Right forelimb (tissue), 1 donor: ENCODE measurements around the gene IL33.
"Not testable (repeated sequence)": the region's sequence is repeated elsewhere in the genome, so short reads cannot be mapped to it uniquely, and the experiment has no call there.

ENCODE experiments used
- DNase-seq: peaks from one replicate; pipeline ENCODE4 v3.0.0-alpha.2; 2018

IL33 gene

GRCh38 chr9:6215562-6215961 is at the start of gene IL33:
TSS of gene IL33 (plus strand) at chr9:6215807. CDS start at chr9:6241695, 25,888 bp downstream.
- DNase-seq = no peak

- no peak for DNase-seq
Measured at GRCh38 chr9:6171667-6172066, 43.9 kb upstream of the IL33 start.

GRCh38 chr9:6173914-6174313 is 41.7 kb upstream of the IL33 start:
- no peak for DNase-seq

GRCh38 chr9:6182549-6183226 is 32.9 kb upstream of the IL33 start:
- not testable (repeated sequence) for DNase-seq

- no peak for DNase-seq
Measured at GRCh38 chr9:6183227-6183551, 32.4 kb upstream of the IL33 start.

GRCh38 chr9:6183627-6184026 is 32.0 kb upstream of the IL33 start:
- DNase-seq = no peak

GRCh38 chr9:6184749-6185645 is 30.6 kb upstream of the IL33 start:
- no peak for DNase-seq

- no peak for DNase-seq
Measured at GRCh38 chr9:6186691-6187090, 28.9 kb upstream of the IL33 start.

GRCh38 chr9:6187272-6187671 is 28.3 kb upstream of the IL33 start:
- no peak for DNase-seq

- no peak for DNase-seq
Measured at GRCh38 chr9:6188466-6188865, 27.1 kb upstream of the IL33 start.

GRCh38 chr9:6188906-6189305 is 26.7 kb upstream of the IL33 start:
- DNase-seq = no peak

- no peak for DNase-seq
Measured at GRCh38 chr9:6194934-6195333, 20.7 kb upstream of the IL33 start.

- no peak for DNase-seq
Measured at GRCh38 chr9:6195714-6196360, 19.8 kb upstream of the IL33 start.

- DNase-seq = no peak
Measured at GRCh38 chr9:6197330-6197729, 18.3 kb upstream of the IL33 start.

GRCh38 chr9:6198251-6198650 is 17.4 kb upstream of the IL33 start:
- DNase-seq = no peak

- DNase-seq = no peak
Measured at GRCh38 chr9:6199596-6199995, 16.0 kb upstream of the IL33 start.

GRCh38 chr9:6200761-6201160 is 14.8 kb upstream of the IL33 start:
- DNase-seq = no peak

- DNase-seq = no peak
Measured at GRCh38 chr9:6209966-6210365, 5.6 kb upstream of the IL33 start.

GRCh38 chr9:6212722-6213375 is 2.8 kb upstream of the IL33 start:
- DNase-seq = no peak

- no peak for DNase-seq
Measured at GRCh38 chr9:6214434-6214833, 1.2 kb upstream of the IL33 start.

- DNase-seq = no peak
Measured at GRCh38 chr9:6214903-6215302, 704 bp upstream of the IL33 start.

GRCh38 chr9:6216002-6216401 is 395 bp downstream of the IL33 start:
- DNase-seq = no peak

GRCh38 chr9:6216951-6217350 is 1.3 kb downstream of the IL33 start:
- DNase-seq = no peak
